Measurements from ENCODE around the gene MEX3D.
A peak's percentile ranks its signal among the peaks of the same experiment; 100 is the strongest.

The MEX3D gene

DNA sequence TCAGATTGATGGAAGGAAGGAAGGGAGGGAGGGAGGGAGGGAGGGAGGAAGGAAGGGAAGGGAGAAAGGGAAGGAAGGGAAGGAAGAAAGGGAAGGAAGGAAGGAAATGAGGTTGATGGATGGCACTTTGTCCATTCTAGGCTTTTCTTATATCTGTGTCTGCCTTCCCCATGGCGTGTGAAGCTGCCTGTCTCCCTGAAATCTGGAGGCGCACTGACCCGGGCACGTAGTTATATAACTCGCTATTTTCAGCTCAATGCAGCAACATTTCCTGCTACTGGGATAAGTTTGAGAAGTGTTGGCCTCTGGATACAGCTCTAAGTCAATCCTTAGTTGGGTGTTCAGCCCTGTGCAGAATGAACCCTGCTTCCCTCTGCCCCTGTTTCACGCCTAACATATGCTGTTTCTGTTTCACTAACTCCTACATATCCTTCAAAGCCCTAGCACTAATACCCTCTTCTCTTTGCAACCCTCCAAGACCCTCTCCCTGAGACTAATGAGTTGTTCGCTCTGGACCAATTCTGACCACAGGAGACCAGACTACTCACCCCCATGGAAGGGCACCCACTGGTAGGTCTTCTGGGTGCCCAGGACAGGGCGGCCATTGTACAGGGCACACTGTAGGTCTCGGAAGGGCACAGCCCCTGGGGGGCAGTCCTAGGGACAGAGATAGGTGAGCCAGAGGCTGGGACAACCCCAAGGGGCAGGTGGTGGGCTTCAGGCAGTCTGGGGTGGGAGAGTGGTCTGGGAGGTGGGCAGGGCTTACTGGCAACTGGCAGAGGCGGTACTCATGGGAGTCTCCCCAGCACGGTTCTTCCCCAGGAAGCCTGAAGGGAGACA, 58.3 kb downstream of the MEX3D start:
- no peak for DNase-seq (ENCODE audit: low read depth, low spot score)
- H3K27ac ChIP-seq = no peak overlapping the region

DNA sequence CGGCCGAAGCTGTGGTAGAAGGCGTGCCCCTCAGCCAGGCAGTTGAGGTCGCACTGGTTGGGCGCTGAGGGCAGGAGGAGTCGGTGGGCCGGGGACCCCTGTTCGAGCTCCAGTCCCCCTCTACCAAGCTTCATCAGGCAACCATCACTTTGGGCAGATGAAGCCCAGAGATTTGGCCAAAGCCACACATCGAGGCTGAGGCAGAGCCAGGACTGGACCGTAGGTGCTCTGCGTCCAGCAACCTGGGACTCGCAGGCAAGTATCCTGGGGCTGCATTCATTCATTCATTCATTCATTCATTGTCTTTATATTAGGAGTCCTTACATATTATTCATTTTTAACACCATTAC, 59.6 kb downstream of the MEX3D start:
- peak overlapping the region; percentile 60 for H3K27ac ChIP-seq
- no peak for DNase-seq (ENCODE audit: low read depth, low spot score)

DNA sequence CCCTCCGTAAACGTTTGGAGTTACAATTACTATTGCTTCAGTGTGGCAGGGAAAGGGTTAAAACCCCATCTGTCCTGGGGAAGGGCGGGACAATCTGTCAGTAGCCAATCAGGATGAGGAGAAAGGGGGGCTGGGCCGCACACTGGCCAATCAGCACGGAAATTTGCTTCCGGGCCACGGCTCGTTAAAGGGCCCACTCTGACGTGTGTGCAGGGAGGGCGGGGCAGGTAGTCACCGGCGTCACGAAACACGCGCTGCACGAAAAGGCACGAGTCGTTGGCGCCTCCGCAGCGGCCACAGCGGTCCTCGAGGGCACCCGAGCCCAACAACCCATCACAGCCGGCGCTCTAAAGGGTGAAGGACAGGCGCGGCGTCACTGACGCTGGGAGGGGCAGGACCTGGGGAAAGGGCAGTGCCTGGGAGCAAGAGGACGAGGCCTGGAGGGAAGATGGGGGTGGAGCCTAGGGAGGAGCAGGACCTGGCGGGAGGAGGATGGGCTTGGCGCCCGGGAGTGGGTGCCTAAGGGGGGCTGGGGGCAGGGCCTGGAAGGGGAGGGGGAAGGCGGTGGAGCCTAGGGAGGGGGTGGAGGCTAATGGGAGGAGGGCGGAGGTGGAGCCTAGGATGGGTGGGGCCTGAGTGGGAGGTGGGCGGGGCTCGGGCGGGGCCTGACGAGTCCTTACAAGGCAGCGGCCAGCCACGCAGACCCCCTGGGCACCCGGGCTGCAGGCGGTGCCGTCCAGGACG, 60.2 kb downstream of the MEX3D start:
- H3K27ac ChIP-seq = peak overlapping the region; percentile 60
- DNase-seq (ENCODE audit: low read depth, low spot score) = peak; percentile 73

DNA sequence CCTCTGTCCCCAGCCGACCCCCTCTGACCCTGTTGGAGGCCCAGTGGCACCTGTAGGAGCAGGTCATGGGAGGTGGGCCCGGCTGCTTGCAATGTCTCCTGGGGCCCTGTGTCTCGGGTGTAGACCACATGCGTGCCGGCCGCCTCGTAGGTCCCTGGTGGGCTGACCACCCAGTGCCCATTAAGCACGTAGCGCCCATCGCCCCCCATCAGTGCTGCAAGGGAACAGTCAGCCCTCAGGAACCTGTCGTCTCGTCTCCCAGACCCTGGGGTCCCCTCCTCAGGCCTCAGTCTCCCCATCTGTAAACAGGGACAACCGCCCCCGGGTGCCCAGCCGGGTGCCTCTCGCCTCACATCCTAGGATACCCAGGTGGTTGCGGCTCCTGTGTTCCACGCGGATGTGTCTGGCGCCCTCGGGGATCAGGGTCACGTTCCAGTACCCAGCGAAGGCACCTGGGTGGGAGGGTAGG, 60.9 kb downstream of the MEX3D start:
- peak overlapping the region; percentile 60 for H3K27ac ChIP-seq
- DNase-seq (ENCODE audit: low read depth, low spot score) = no peak

DNA sequence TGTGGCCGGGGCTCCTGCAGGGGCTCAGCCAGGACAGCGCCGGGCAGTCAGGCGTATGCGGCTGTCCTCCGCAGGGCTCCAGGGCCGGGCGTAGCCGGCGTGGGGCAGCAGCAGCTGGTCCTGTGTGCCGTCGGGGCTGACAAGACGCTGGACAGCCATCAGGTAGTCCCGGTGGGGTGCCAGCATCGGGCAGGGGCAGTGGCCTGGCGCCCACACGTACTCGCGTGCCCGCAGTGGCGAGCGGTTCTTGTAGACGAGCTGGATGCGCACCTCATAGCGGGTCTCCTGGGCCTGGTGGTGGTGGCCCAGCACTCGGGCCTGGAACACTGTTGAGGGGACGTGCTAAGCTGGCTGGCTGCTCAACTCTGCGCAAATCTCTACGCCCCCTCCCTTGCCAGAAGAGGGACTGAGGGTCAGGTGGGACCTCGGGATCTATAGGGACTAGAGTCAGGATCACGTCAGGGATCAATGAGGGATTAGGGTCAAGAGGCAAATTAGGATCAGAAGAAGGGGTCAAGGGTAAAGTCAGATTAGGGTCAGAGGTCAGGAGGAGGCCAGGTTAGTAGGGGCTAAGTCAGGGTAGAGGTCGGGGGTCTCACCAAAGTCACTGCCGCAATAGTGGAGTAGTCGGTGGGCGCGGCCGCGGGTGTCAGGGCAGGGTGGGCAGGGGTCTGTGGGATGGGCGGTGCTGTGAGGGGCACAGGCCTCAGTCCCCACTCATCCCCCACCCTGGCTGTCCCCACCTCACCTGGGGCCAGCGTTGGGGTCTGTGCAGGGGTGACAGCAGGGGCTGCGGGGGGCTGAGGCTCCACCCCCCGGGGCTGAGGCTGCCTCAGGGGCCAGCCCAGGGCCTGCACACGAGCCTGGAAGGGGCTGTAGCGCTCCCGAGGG, 61.9 kb downstream of the MEX3D start:
- DNase-seq (ENCODE audit: low read depth, low spot score) = no peak

DNA sequence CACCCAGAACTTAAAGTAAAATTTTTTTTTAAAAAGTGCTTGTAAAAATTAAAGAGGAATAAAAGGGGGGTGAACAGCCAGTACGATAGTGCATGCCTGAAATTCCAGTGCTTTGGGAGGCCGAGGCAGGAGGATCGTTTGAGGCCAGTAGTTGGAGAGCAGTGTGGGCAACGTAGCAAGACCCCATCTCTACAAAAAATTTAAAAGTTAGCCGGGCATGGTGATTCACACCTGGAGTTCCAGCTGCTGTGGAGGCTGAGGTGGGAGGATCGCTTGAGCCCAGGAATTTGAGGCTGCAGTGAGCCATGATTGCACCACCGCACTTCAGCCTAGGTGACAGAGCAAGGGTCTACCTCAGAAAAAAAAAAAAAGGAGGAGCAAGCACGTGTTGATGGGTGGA, 63.1 kb downstream of the MEX3D start:
- no peak overlapping the region for H3K27ac ChIP-seq
- DNase-seq (ENCODE audit: low read depth, low spot score) = no peak

More for the DNA sequence above, 61.9 kb downstream of the MEX3D start:
- no peak overlapping the region for H3K27ac ChIP-seq

Data from epithelial cell of prostate (primary cell).